WTC11 (cell line): ENCODE measurements around the gene GPC5.

Source experiments
- GABPB1 ChIP-seq: sonication (generic); formaldehyde crosslinking; IDR thresholded peaks from 2 replicates; pipeline ENCODE4 v1.8.1; 2023; ENCODE audit warnings: mild to moderate bottlenecking, missing genetic modification reagents
- IRF2 ChIP-seq: sonication (generic); formaldehyde crosslinking; IDR thresholded peaks from 2 replicates; pipeline ENCODE4 v1.8.0; 2022; ENCODE audit warnings: low read depth, missing genetic modification reagents, borderline replicate concordance
- TCF7 ChIP-seq: sonication (generic); formaldehyde crosslinking; IDR thresholded peaks from 2 replicates; pipeline ENCODE4 v1.8.0; 2022; ENCODE audit warnings: mild to moderate bottlenecking, low read depth, missing genetic modification reagents, moderate library complexity
- TF ChIP-seq, protein P1 (sequence below): sonication (generic); formaldehyde crosslinking; IDR thresholded peaks from 2 replicates; pipeline ENCODE4 v1.8.1; 2023; ENCODE audit warnings: mild to moderate bottlenecking, missing genetic modification reagents, moderate library complexity
- TF ChIP-seq, protein P2 (sequence below): fragments of 200-600 bp; IDR thresholded peaks from 2 replicates; pipeline ENCODE4 v1.8.0; 2022; ENCODE audit warnings: antibody characterized with exemption

DNA sequence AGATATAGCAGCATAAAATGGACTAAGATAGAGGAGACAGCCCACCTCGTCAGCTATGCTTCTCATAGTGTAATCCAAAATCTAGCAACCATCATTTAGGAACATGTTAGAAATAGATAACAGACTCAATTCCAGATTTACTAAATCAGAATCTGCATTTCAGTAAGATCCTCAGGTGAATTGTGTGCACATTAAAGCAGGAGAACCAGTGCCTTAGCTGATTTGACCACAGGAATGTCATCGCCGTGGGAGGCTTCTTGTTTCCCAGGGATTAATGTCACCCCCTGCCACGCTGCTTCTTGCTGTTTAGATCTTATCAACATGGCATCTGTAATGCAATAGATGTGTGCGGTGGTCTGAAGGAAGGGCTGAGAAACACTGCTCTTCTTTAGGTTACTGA is 84.0 kb downstream of the GPC5 start:
- TF ChIP-seq GABPB1 (no peak), TCF7 (no peak), IRF2 (no peak)
- TF ChIP-seq, protein P1, sequence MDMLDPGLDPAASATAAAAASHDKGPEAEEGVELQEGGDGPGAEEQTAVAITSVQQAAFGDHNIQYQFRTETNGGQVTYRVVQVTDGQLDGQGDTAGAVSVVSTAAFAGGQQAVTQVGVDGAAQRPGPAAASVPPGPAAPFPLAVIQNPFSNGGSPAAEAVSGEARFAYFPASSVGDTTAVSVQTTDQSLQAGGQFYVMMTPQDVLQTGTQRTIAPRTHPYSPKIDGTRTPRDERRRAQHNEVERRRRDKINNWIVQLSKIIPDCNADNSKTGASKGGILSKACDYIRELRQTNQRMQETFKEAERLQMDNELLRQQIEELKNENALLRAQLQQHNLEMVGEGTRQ (CRISPR knock-in tag) = no peak
- TF ChIP-seq, protein P2, sequence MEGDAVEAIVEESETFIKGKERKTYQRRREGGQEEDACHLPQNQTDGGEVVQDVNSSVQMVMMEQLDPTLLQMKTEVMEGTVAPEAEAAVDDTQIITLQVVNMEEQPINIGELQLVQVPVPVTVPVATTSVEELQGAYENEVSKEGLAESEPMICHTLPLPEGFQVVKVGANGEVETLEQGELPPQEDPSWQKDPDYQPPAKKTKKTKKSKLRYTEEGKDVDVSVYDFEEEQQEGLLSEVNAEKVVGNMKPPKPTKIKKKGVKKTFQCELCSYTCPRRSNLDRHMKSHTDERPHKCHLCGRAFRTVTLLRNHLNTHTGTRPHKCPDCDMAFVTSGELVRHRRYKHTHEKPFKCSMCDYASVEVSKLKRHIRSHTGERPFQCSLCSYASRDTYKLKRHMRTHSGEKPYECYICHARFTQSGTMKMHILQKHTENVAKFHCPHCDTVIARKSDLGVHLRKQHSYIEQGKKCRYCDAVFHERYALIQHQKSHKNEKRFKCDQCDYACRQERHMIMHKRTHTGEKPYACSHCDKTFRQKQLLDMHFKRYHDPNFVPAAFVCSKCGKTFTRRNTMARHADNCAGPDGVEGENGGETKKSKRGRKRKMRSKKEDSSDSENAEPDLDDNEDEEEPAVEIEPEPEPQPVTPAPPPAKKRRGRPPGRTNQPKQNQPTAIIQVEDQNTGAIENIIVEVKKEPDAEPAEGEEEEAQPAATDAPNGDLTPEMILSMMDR = no peak
